ENCODE results near the gene MPST.

Gene MPST

GRCh38 chr22:37021710-37022482 lies 2.4 kb downstream of the MPST start:
- no peak overlapping the region for H3K4me3 ChIP-seq (ENCODE audit: low read depth, low read length)
- no peaks in the 10 kb centered on the region for H3K27me3 ChIP-seq (replicated peaks)
- TF ChIP-seq, protein P1, sequence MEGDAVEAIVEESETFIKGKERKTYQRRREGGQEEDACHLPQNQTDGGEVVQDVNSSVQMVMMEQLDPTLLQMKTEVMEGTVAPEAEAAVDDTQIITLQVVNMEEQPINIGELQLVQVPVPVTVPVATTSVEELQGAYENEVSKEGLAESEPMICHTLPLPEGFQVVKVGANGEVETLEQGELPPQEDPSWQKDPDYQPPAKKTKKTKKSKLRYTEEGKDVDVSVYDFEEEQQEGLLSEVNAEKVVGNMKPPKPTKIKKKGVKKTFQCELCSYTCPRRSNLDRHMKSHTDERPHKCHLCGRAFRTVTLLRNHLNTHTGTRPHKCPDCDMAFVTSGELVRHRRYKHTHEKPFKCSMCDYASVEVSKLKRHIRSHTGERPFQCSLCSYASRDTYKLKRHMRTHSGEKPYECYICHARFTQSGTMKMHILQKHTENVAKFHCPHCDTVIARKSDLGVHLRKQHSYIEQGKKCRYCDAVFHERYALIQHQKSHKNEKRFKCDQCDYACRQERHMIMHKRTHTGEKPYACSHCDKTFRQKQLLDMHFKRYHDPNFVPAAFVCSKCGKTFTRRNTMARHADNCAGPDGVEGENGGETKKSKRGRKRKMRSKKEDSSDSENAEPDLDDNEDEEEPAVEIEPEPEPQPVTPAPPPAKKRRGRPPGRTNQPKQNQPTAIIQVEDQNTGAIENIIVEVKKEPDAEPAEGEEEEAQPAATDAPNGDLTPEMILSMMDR (IDR thresholded peaks at IDR 0.05; ENCODE audit: low read depth, low read length, missing control alignments), result peak; percentile 89
- no peak overlapping the region for H3K27ac ChIP-seq
- in situ Hi-C loops (cut with HindIII; ENCODE audit: low pct_ligation_motif_present, low sequenced_read_pairs), result no loop called here
- no peak for DNase-seq
- peaks cover 28% of the 10 kb centered on the region for H3K36me3 ChIP-seq (replicated peaks)

DNA sequence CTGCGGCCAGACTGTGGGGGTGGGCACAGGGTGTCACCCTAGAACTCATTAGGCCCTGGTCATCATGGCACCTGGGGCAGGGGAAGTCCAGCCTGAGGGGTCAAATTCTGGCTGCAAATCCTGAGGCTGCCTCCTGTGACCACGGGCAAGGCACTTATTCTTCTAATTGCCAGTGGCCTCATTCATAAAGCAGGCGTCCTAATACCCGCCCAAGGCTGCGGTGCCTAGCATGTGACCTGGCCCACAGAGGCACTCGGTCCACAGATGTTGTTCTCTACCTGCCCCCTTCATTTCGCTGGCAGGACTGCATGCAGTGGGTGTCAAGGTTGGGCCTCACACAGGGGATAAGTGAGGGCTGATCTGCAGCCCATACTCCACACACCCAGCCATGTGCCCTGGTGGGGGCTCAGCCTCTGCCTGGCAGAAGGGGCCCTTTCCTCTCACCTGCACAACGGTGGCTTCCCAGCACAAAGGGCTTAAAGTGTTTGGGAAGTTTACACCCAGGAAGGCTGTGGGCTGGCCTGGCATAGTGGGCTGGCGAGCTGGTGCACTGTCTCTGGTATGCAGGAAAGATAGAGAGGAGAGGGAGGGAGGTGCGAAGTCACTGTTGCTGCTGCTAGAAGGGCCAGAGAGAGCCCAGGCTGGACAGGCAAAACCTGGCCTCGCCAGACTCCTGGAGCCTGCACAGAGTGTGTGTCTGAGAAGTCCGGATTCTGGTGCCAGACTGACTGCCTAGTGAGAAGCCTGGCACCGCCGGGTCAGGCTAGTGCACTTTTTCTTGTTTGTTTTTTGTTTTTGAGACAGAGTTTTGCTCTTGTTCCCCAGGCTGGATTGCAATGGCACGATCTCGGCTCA lies 3.2 kb downstream of the MPST start:
- Histone ChIP-seq H3K27me3 (replicated peaks) (no peaks in the 10 kb centered on the region), H3K36me3 (replicated peaks) (peaks cover 32% of the 10 kb centered on the region), H3K4me3 (ENCODE audit: low read depth, low read length) (no peak overlapping the region), H3K27ac (no peak overlapping the region)
- in situ Hi-C loops (cut with HindIII; ENCODE audit: low pct_ligation_motif_present, low sequenced_read_pairs), result no loop called here
- TF ChIP-seq, protein P1 (IDR thresholded peaks at IDR 0.05; ENCODE audit: low read depth, low read length, missing control alignments), result no peak
- DNase-seq, result no peak

DNA sequence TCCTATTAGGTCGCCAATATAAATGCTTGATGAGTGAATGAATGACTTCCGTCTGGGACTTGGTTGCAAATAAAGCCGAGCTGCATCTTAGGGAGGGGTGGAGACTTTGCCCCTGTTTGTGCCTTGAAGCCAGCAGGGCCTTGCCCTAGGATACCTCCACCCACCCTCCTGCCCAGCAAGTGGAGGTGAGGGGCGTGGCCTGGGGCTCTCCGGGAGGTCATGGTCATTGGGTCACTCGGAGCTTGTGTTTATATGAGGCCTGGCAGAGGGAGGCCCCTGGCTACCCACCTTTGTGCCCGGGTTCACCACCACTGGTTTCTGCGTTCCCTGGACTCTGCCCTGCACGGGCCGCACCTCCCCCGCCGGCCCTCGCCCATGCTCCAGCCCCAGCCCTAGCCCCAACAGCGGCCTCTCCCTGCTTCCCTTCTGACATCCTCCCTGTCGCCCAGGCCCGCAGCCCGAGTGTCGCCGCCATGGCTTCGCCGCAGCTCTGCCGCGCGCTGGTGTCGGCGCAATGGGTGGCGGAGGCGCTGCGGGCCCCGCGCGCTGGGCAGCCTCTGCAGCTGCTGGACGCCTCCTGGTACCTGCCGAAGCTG lies 4.3 kb downstream of the MPST start:
- no peak overlapping the region for H3K27ac ChIP-seq
- TF ChIP-seq, protein P1 (IDR thresholded peaks at IDR 0.05; ENCODE audit: low read depth, low read length, missing control alignments), result no peak

GRCh38 chr22:37024339-37025157 lies 5.0 kb downstream of the MPST start:
- Histone ChIP-seq H3K36me3 (replicated peaks) (peaks cover 38% of the 10 kb centered on the region), H3K27me3 (replicated peaks) (no peaks in the 10 kb centered on the region), H3K27ac (no peak overlapping the region), H3K4me3 (ENCODE audit: low read depth, low read length) (no peak overlapping the region)
- in situ Hi-C loops (cut with HindIII; ENCODE audit: low pct_ligation_motif_present, low sequenced_read_pairs), result no loop called here
- no peak for DNase-seq
- TF ChIP-seq, protein P1 (IDR thresholded peaks at IDR 0.05; ENCODE audit: low read depth, low read length, missing control alignments), result no peak

More for the DNA sequence above, 4.3 kb downstream of the MPST start:
- no peaks in the 10 kb centered on the region for H3K27me3 ChIP-seq (replicated peaks)
- in situ Hi-C loops (cut with HindIII; ENCODE audit: low pct_ligation_motif_present, low sequenced_read_pairs), result no loop called here
- H3K36me3 ChIP-seq (replicated peaks), result peaks cover 33% of the 10 kb centered on the region
- H3K4me3 ChIP-seq (ENCODE audit: low read depth, low read length), result no peak overlapping the region
- no peak for DNase-seq

- in situ Hi-C loops (cut with HindIII; ENCODE audit: low pct_ligation_motif_present, low sequenced_read_pairs), result no loop called here
- no peaks in the 10 kb centered on the region for H3K27me3 ChIP-seq (replicated peaks)
- H3K27ac ChIP-seq, result no peak overlapping the region
- no peak for DNase-seq
- peaks cover 38% of the 10 kb centered on the region for H3K36me3 ChIP-seq (replicated peaks)
- no peak overlapping the region for H3K4me3 ChIP-seq (ENCODE audit: low read depth, low read length)
- TF ChIP-seq, protein P1 (IDR thresholded peaks at IDR 0.05; ENCODE audit: low read depth, low read length, missing control alignments), result no peak
These were observed 6.0 kb downstream of the MPST start for GRCh38 chr22:37025500-37026070.
